Neural cell (in vitro differentiated cells): ENCODE data around the gene POLR1E. TPM values are rescaled to one million over a fixed set of nuclear protein-coding genes. Genes with fewer than 3 reads are reported as not detected.

Experiments
- H2AFZ ChIP-seq: fragments of 200-600, 300-800 bp; sonication (generic), shearing (Covaris generic); 2 replicates; pipeline ENCODE4 v1.6.0; 2014; ENCODE audit warnings: low read depth, mild to moderate bottlenecking, antibody characterized with exemption, low read length, moderate library complexity
- H3F3A ChIP-seq: fragments of 200-600 bp; shearing (Covaris generic); 2 replicates; pipeline ENCODE4 v1.6.1; 2016; ENCODE audit warnings: mild to moderate bottlenecking, moderate library complexity, mixed read lengths, antibody characterized with exemption, low read length; ENCODE audit not compliant: insufficient read depth, poor library complexity, severe bottlenecking
- H3K27ac ChIP-seq: fragments of 200-600, 300-800 bp; sonication (generic), shearing (Covaris generic); 2 replicates; pipeline ENCODE4 v1.5.1; 2014; ENCODE audit warnings: mild to moderate bottlenecking, low read length, moderate library complexity
- H3K27me3 ChIP-seq: fragments of 300-800, 200-600 bp; sonication (generic), shearing (Covaris generic); 2 replicates; pipeline ENCODE4 v1.6.0; 2014; ENCODE audit warnings: mild to moderate bottlenecking, low read depth, low read length, moderate library complexity; ENCODE audit not compliant: insufficient read depth
- H3K36me3 ChIP-seq: fragments of 300-800, 200-600 bp; sonication (generic), shearing (Covaris generic); 2 replicates; pipeline ENCODE4 v1.5.1; 2014; ENCODE audit warnings: mild to moderate bottlenecking, antibody characterized with exemption, low read length, moderate library complexity; ENCODE audit not compliant: insufficient read depth
- H3K4me2 ChIP-seq: fragments of 300-800, 200-600 bp; sonication (generic), shearing (Covaris generic); 2 replicates; pipeline ENCODE4 v1.6.0; 2014; ENCODE audit warnings: mild to moderate bottlenecking, low read length
- H3K4me3 ChIP-seq: fragments of 300-800, 200-600 bp; sonication (generic), shearing (Covaris generic); 2 replicates; pipeline ENCODE4 v1.5.1; 2014; ENCODE audit warnings: mild to moderate bottlenecking, low read length, moderate library complexity
- H3K79me2 ChIP-seq: fragments of 200-600 bp; shearing (Covaris generic); replicated peaks from 2 replicates; pipeline ENCODE4 v1.6.0; 2014; ENCODE audit warnings: mild to moderate bottlenecking, low read length, moderate library complexity; ENCODE audit not compliant: insufficient read depth
- H3K9ac ChIP-seq: fragments of 300-800, 200-600 bp; sonication (generic), shearing (Covaris generic); 2 replicates; pipeline ENCODE4 v1.6.1; 2016; ENCODE audit warnings: mild to moderate bottlenecking, low read length, mixed read lengths
- H3K9me2 ChIP-seq: fragments of 200-600 bp; shearing (Covaris generic); 2 replicates; pipeline ENCODE4 v1.6.1; 2016; ENCODE audit warnings: mild to moderate bottlenecking, low read length, mixed read lengths; ENCODE audit not compliant: insufficient read depth
- H3K9me3 ChIP-seq: fragments of 200-600, 300-800 bp; sonication (generic), shearing (Covaris generic); 2 replicates; pipeline ENCODE4 v1.6.1; 2016; ENCODE audit warnings: mild to moderate bottlenecking, mixed run types, low read length, moderate library complexity, mixed read lengths
- H4K20me1 ChIP-seq: fragments of 200-600 bp; shearing (Covaris generic); 2 replicates; pipeline ENCODE4 v1.6.1; 2016; ENCODE audit warnings: mild to moderate bottlenecking, mixed run types; ENCODE audit not compliant: insufficient read depth
- EP300 ChIP-seq: fragments of 450-650 bp; conservative IDR thresholded peaks from 2 replicates; pipeline ENCODE4 v1.6.1; 2014; ENCODE audit warnings: antibody characterized with exemption, mild to moderate bottlenecking, moderate library complexity; ENCODE audit not compliant: poor library complexity, severe bottlenecking
- EZH2 ChIP-seq: fragments of 200-600, 300-800 bp; shearing (Covaris generic), sonication (generic); IDR thresholded peaks from 2 replicates; pipeline ENCODE4 v1.6.1; 2014; ENCODE audit warnings: antibody characterized with exemption, low read length, borderline replicate concordance, mild to moderate bottlenecking; ENCODE audit not compliant: insufficient read depth, poor library complexity, severe bottlenecking
- MXI1 ChIP-seq: fragments of 450-650 bp; conservative IDR thresholded peaks from 2 replicates; pipeline ENCODE4 v1.6.1; 2014; ENCODE audit warnings: antibody characterized with exemption, mild to moderate bottlenecking; ENCODE audit not compliant: poor library complexity, severe bottlenecking
- POLR2AphosphoS5 ChIP-seq: IDR thresholded peaks from 2 replicates; pipeline ENCODE4 v1.6.1; 2012
- RAD21 ChIP-seq: fragments of 450-650 bp; conservative IDR thresholded peaks from 2 replicates; pipeline ENCODE4 v1.6.1; 2014; ENCODE audit warnings: antibody characterized with exemption, mild to moderate bottlenecking, moderate library complexity
- SMC3 ChIP-seq: fragments of 450-650 bp; conservative IDR thresholded peaks from 2 replicates; pipeline ENCODE4 v1.6.1; 2014; ENCODE audit warnings: antibody characterized with exemption, mild to moderate bottlenecking, moderate library complexity; ENCODE audit not compliant: poor library complexity
- TAF1 ChIP-seq: IDR thresholded peaks from 2 replicates; pipeline ENCODE4 v1.6.1; 2012; ENCODE audit warnings: low read depth
- polyA plus RNA-seq: library from polyadenylated mRNA; depleted of rRNA; stranded (reverse); fragments of >200 nt; gene quantifications from 2 replicates; pipeline ENCODE4 v1.2.3, GENCODE V29; 2014
- TF ChIP-seq, protein P1 (sequence below): fragments of 450-650 bp; IDR thresholded peaks from 2 replicates; pipeline ENCODE4 v1.5.1; 2014; ENCODE audit warnings: antibody characterized with exemption, mild to moderate bottlenecking, moderate library complexity; ENCODE audit not compliant: poor library complexity, severe bottlenecking
- TF ChIP-seq, protein P2 (sequence below): IDR thresholded peaks from 2 replicates; pipeline ENCODE4 v1.6.1; 2012; ENCODE audit warnings: borderline replicate concordance

Gene POLR1E
- polyA plus RNA-seq, 1 donor from 2014 or later, result 19.1 TPM

DNA sequence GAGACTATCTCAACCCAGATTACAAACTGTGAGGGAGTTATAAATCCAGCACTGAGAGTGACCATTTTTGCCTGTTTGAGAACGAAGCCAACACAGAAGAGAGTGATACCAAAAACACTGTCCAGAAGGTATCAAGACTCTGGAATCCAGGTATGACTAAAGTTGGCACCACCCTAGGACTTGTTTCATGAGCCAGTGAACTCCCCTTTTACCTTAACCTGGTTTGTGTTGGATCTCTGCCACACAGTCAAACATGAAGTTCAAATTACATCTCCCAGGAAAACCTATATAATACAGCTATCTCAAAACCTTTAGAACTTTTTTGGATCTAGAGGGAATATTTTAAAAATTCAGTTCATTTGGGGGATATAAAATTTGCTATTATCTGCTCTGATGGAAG is 31.9 kb upstream of the POLR1E start:
- Histone ChIP-seq H3K9ac (no peak overlapping the region), H3K9me3 (no peaks in the 10 kb centered on the region), H4K20me1 (no peaks in the 10 kb centered on the region), H3K4me3 (no peak overlapping the region), H3K4me2 (no peak overlapping the region), H3F3A (no peaks in the 10 kb centered on the region), H3K27me3 (no peaks in the 10 kb centered on the region), H3K36me3 (no peaks in the 10 kb centered on the region), H3K79me2 (peaks cover 31% of the 10 kb centered on the region), H3K27ac (no peak overlapping the region), H2AFZ (no peak overlapping the region), H3K9me2 (no peaks in the 10 kb centered on the region)
- TF ChIP-seq SMC3 (no peak), EZH2 (no peak), EP300 (no peak), RAD21 (no peak)
- TF ChIP-seq, protein P1, sequence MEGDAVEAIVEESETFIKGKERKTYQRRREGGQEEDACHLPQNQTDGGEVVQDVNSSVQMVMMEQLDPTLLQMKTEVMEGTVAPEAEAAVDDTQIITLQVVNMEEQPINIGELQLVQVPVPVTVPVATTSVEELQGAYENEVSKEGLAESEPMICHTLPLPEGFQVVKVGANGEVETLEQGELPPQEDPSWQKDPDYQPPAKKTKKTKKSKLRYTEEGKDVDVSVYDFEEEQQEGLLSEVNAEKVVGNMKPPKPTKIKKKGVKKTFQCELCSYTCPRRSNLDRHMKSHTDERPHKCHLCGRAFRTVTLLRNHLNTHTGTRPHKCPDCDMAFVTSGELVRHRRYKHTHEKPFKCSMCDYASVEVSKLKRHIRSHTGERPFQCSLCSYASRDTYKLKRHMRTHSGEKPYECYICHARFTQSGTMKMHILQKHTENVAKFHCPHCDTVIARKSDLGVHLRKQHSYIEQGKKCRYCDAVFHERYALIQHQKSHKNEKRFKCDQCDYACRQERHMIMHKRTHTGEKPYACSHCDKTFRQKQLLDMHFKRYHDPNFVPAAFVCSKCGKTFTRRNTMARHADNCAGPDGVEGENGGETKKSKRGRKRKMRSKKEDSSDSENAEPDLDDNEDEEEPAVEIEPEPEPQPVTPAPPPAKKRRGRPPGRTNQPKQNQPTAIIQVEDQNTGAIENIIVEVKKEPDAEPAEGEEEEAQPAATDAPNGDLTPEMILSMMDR, result no peak

DNA sequence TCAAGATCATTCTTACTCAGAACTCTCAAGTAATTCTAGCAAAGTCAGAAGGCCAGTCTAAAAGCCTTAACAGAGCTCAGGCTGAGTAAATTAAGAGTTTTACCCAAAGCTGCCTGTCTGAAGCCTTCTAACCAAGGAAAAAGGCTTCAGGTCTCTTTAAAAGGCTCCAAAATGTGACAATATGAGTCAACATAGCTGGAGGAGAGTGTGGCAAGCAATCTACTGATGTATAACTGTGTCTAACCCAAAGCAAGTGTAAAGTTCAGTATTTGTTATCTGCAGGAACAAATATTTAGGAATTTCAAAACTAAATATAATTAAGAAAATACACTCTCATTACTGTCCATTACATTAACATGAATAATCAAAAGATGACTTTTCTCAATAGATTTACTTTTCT is 31.5 kb upstream of the POLR1E start:
- no peaks in the 10 kb centered on the region for H3K36me3 ChIP-seq
- H3K4me2 ChIP-seq, result no peak overlapping the region
- no peaks in the 10 kb centered on the region for H3F3A ChIP-seq
- H3K9me3 ChIP-seq, result no peaks in the 10 kb centered on the region
- TF ChIP-seq, protein P2, sequence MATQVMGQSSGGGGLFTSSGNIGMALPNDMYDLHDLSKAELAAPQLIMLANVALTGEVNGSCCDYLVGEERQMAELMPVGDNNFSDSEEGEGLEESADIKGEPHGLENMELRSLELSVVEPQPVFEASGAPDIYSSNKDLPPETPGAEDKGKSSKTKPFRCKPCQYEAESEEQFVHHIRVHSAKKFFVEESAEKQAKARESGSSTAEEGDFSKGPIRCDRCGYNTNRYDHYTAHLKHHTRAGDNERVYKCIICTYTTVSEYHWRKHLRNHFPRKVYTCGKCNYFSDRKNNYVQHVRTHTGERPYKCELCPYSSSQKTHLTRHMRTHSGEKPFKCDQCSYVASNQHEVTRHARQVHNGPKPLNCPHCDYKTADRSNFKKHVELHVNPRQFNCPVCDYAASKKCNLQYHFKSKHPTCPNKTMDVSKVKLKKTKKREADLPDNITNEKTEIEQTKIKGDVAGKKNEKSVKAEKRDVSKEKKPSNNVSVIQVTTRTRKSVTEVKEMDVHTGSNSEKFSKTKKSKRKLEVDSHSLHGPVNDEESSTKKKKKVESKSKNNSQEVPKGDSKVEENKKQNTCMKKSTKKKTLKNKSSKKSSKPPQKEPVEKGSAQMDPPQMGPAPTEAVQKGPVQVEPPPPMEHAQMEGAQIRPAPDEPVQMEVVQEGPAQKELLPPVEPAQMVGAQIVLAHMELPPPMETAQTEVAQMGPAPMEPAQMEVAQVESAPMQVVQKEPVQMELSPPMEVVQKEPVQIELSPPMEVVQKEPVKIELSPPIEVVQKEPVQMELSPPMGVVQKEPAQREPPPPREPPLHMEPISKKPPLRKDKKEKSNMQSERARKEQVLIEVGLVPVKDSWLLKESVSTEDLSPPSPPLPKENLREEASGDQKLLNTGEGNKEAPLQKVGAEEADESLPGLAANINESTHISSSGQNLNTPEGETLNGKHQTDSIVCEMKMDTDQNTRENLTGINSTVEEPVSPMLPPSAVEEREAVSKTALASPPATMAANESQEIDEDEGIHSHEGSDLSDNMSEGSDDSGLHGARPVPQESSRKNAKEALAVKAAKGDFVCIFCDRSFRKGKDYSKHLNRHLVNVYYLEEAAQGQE, result no peak
- no peak for TF ChIP-seq TAF1
- TF ChIP-seq, protein P1, result no peak
- no peak for TF ChIP-seq MXI1
- no peak for TF ChIP-seq RAD21
- TF ChIP-seq SMC3, result no peak
- no peak for TF ChIP-seq POLR2AphosphoS5
- no peak for TF ChIP-seq EP300
- no peak for TF ChIP-seq EZH2
- H3K9me2 ChIP-seq, result no peaks in the 10 kb centered on the region
- H3K27me3 ChIP-seq, result no peaks in the 10 kb centered on the region
- no peak overlapping the region for H3K4me3 ChIP-seq
- H4K20me1 ChIP-seq, result no peaks in the 10 kb centered on the region
- no peak overlapping the region for H3K27ac ChIP-seq
- peaks cover 34% of the 10 kb centered on the region for H3K79me2 ChIP-seq
- no peak overlapping the region for H3K9ac ChIP-seq
- no peak overlapping the region for H2AFZ ChIP-seq
